Thyroid gland (tissue), 4 donors: ENCODE data around the gene CTNNA3. TPM values are rescaled to one million over a fixed set of nuclear protein-coding genes. Genes with fewer than 3 reads are reported as not detected.

Experiments used
- DNase-seq, 2 donors: peaks; one replicate each; pipeline ENCODE4 v3.0.0-alpha.2; 2019
- H3K27ac ChIP-seq, 3 donors: fragments of 200-600 bp; sonication (generic); 1 replicate in 2 of 3; 2 replicates in 1 of 3; pipeline ENCODE4 v1.5.1; 2016 to 2019; ENCODE audit warnings: mild to moderate bottlenecking in 1 of 3, moderate library complexity in 1 of 3
- H3K27me3 ChIP-seq: fragments of 200-600 bp; sonication (generic); one replicate; pipeline ENCODE4 v1.5.1; 2019
- H3K36me3 ChIP-seq, 2 donors: fragments of 200-600 bp; sonication (generic); one replicate each; pipeline ENCODE4 v1.5.1; 2016 to 2019
- H3K4me1 ChIP-seq, 2 donors: fragments of 200-600 bp; sonication (generic); one replicate each; pipeline ENCODE4 v1.5.1; 2017 to 2019
- H3K4me3 ChIP-seq, 3 donors: fragments of 200-600 bp; sonication (generic); replicated peaks in 1 of 3; 1 replicate in 2 of 3; 2 replicates in 1 of 3; pipeline ENCODE4 v1.5.1; 2016; ENCODE audit warnings: mild to moderate bottlenecking in 1 of 3
- H3K9me3 ChIP-seq: fragments of 200-600 bp; sonication (generic); one replicate; pipeline ENCODE4 v1.5.1; 2017
- CTCF ChIP-seq, 6 experiments: fragments of 200-600 bp in 3 of 6; fragments of 450-650 bp in 3 of 6; sonication (generic) in 3 of 6; IDR thresholded peaks; one replicate each; pipeline ENCODE4 v1.5.1; 2016 to 2019; ENCODE audit warnings: antibody characterized with exemption in 6 of 6, mild to moderate bottlenecking in 2 of 6, inconsistent platforms in 1 of 6, moderate library complexity in 1 of 6
- POLR2A ChIP-seq, 2 donors: fragments of 450-650 bp; IDR thresholded peaks; one replicate each; pipeline ENCODE4 v1.6.1; 2017; ENCODE audit warnings: antibody characterized with exemption in 2 of 2, mild to moderate bottlenecking in 2 of 2, moderate library complexity in 1 of 2
- WGBS, 2 donors: methylation state at CpG; one replicate each; pipeline ENCODE4 v1.1.5; 2017; 5-methylcytosine and 5-hydroxymethylcytosine counted together
- intact Hi-C: fragments of 100-400 bp; cut with DNase I; formaldehyde crosslinking; loops from one replicate; pipeline ENCODE4 v1.15.1; 2023
- total RNA-seq, 4 donors: library from RNA; depleted of rRNA; stranded (reverse); fragments of >200 nt; gene quantifications; one replicate each; pipeline ENCODE4 v1.2.3, GENCODE V29; 2016

Gene CTNNA3
- total RNA-seq, 4 donors from 2014 or later: 0.11 to 0.79 (median 0.13) TPM; not detected in 1

- no peaks in the 10 kb centered on the region for H3K27me3 ChIP-seq
- H3K36me3 ChIP-seq: no peaks in the 10 kb centered on the region
- WGBS, 2 donors: 72 to 76% methylated on average over 16 of the region's 16 CpGs
- no peaks in the 10 kb centered on the region for H3K9me3 ChIP-seq
- intact Hi-C loops: no loop called here
- no peak for DNase-seq
- no peak overlapping the region for H3K4me3 ChIP-seq
- TF ChIP-seq POLR2A (IDR thresholded peaks at IDR 0.05): no peak
- TF ChIP-seq CTCF (IDR thresholded peaks at IDR 0.05): no peak
- no peaks in the 10 kb centered on the region for H3K4me1 ChIP-seq
- no peak overlapping the region for H3K27ac ChIP-seq
These were observed 145.1 kb downstream of the CTNNA3 start for GRCh38 chr10:67550838-67551402.

- Histone ChIP-seq H3K4me3 (no peak overlapping the region), H3K9me3 (no peaks in the 10 kb centered on the region), H3K27ac (no peak overlapping the region), H3K36me3 (no peaks in the 10 kb centered on the region), H3K27me3 (no peaks in the 10 kb centered on the region), H3K4me1 (no peaks in the 10 kb centered on the region)
- intact Hi-C loops: no loop called here
- WGBS, 2 donors: 90 to 93% methylated on average over 2 of the region's 2 CpGs
- no peak for TF ChIP-seq POLR2A (IDR thresholded peaks at IDR 0.05)
- no peak for TF ChIP-seq CTCF (IDR thresholded peaks at IDR 0.05)
- no peak for DNase-seq
These were observed 145.9 kb downstream of the CTNNA3 start for GRCh38 chr10:67550046-67550445.

GRCh38 chr10:67549390-67549789, 146.6 kb downstream of the CTNNA3 start:
- intact Hi-C loops: no loop called here
- Histone ChIP-seq H3K9me3 (no peaks in the 10 kb centered on the region), H3K36me3 (no peaks in the 10 kb centered on the region), H3K27me3 (no peaks in the 10 kb centered on the region), H3K4me3 (no peak overlapping the region), H3K27ac (no peak overlapping the region), H3K4me1 (no peaks in the 10 kb centered on the region)
- TF ChIP-seq POLR2A (IDR thresholded peaks at IDR 0.05) (no peak), CTCF (IDR thresholded peaks at IDR 0.05) (no peak)
- DNase-seq: no peak
- 33 to 47% methylated on average over 2 of the region's 2 CpGs for WGBS, 2 donors

- Histone ChIP-seq H3K4me1 (no peaks in the 10 kb centered on the region), H3K9me3 (no peaks in the 10 kb centered on the region), H3K4me3 (no peak overlapping the region), H3K27me3 (no peaks in the 10 kb centered on the region), H3K27ac (no peak overlapping the region), H3K36me3 (no peaks in the 10 kb centered on the region)
- no peak for DNase-seq
- intact Hi-C loops: no loop called here
- TF ChIP-seq CTCF (IDR thresholded peaks at IDR 0.05) (no peak), POLR2A (IDR thresholded peaks at IDR 0.05) (no peak)
These were observed 154.6 kb downstream of the CTNNA3 start for GRCh38 chr10:67541411-67541810.

- Histone ChIP-seq H3K4me1 (no peaks in the 10 kb centered on the region), H3K36me3 (no peaks in the 10 kb centered on the region), H3K9me3 (no peaks in the 10 kb centered on the region), H3K27me3 (no peaks in the 10 kb centered on the region), H3K4me3 (no peak overlapping the region), H3K27ac (no peak overlapping the region)
- intact Hi-C loops: no loop called here
- 73 to 74% methylated on average over 6 of the region's 6 CpGs for WGBS, 2 donors
- DNase-seq: no peak
- no peak for TF ChIP-seq POLR2A (IDR thresholded peaks at IDR 0.05)
These were observed 156.7 kb downstream of the CTNNA3 start for GRCh38 chr10:67539312-67539711.

GRCh38 chr10:67537906-67538305, 158.1 kb downstream of the CTNNA3 start:
- 90 to 95% methylated on average over 1 of the region's 1 CpG for WGBS, 2 donors
- Histone ChIP-seq H3K4me3 (no peak overlapping the region), H3K4me1 (no peaks in the 10 kb centered on the region), H3K27ac (no peak overlapping the region), H3K9me3 (no peaks in the 10 kb centered on the region), H3K36me3 (no peaks in the 10 kb centered on the region), H3K27me3 (no peaks in the 10 kb centered on the region)
- DNase-seq: no peak
- intact Hi-C loops: no loop called here
- TF ChIP-seq CTCF (IDR thresholded peaks at IDR 0.05) (no peak), POLR2A (IDR thresholded peaks at IDR 0.05) (no peak)
